ENCODE data around the gene TM9SF2.

The TM9SF2 gene

DNA sequence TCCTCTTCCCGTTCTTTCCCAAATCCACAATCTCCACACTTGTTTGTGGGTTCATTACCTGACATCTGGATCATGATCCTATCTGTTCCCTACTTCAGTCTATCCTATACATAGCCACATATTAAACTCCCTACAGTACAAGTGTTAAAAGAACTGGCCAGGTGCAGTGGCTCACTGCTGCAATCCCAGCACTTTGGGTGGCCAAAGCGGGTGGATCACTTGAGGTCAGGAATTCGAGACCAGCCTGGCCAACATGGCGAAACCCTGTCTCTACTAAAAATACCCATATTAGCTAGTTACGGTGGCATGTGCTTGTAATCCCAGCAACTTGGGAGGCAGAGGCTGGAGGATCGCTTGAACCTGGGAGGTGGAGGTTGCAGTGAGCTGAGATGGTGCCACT lies 88.3 kb downstream of the TM9SF2 start:
- H3K4me3 ChIP-seq (ENCODE audit: low read depth, low read length), result no peak overlapping the region
- TF ChIP-seq, protein P1, sequence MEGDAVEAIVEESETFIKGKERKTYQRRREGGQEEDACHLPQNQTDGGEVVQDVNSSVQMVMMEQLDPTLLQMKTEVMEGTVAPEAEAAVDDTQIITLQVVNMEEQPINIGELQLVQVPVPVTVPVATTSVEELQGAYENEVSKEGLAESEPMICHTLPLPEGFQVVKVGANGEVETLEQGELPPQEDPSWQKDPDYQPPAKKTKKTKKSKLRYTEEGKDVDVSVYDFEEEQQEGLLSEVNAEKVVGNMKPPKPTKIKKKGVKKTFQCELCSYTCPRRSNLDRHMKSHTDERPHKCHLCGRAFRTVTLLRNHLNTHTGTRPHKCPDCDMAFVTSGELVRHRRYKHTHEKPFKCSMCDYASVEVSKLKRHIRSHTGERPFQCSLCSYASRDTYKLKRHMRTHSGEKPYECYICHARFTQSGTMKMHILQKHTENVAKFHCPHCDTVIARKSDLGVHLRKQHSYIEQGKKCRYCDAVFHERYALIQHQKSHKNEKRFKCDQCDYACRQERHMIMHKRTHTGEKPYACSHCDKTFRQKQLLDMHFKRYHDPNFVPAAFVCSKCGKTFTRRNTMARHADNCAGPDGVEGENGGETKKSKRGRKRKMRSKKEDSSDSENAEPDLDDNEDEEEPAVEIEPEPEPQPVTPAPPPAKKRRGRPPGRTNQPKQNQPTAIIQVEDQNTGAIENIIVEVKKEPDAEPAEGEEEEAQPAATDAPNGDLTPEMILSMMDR (IDR thresholded peaks at IDR 0.05; ENCODE audit: control insufficient read depth, extremely low read depth, insufficient read depth), result no peak
- no peak for DNase-seq (ENCODE audit: low read depth)

DNA sequence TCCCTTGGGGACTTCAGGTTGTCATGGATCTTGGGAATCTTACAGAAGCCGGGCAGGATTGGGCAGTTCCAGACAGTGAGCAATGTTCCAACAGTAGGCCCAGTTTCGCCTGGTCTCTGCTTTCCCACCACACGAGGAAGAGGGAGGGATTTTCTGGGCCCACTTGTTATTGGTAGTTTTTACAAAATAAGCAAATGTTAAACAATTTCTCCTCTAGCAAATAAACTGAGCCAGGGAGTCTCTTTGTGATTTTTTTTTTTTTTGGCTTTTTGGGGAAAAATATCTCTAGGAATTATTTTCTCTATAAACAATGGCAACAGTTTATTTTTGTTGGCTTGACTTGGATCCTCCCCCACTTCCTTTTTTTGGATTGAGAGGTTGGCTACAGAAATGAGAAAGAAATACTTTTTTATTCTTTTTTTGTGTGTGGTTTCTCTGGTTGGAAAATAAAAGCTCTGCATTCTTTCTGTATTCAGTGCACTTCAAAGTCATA lies 89.3 kb downstream of the TM9SF2 start:
- TF ChIP-seq, protein P1 (IDR thresholded peaks at IDR 0.05; ENCODE audit: control insufficient read depth, extremely low read depth, insufficient read depth), result no peak
- no peak for DNase-seq (ENCODE audit: low read depth)
- no peak overlapping the region for H3K4me3 ChIP-seq (ENCODE audit: low read depth, low read length)

GRCh38 chr13:99596180-99596579 lies 94.9 kb downstream of the TM9SF2 start:
- H3K4me3 ChIP-seq (ENCODE audit: low read depth, low read length), result no peak overlapping the region
- TF ChIP-seq, protein P1 (IDR thresholded peaks at IDR 0.05; ENCODE audit: control insufficient read depth, extremely low read depth, insufficient read depth), result no peak
- DNase-seq (ENCODE audit: low read depth), result no peak

DNA sequence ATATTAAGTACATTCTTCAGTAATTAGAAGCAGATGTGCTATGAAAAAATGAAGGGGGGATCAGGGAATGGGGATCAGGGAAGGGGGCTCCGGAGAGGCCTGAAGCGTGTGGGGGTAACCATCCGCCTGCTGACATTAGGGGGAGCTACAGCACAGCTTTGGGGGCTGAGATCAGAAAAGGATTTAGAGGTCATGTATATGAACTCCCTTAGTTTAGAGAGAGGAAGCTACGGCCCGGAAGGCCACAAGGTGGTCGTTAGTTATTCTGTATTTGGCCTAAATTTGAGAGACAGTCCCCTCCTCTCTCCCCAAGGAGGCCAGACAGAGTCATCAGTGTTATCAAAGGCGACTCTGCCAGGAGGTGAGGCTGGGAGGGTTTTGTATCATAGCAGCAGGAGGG lies 99.0 kb downstream of the TM9SF2 start:
- DNase-seq (ENCODE audit: low read depth), result no peak
- H3K4me3 ChIP-seq (ENCODE audit: low read depth, low read length), result no peak overlapping the region
- TF ChIP-seq, protein P1 (IDR thresholded peaks at IDR 0.05; ENCODE audit: control insufficient read depth, extremely low read depth, insufficient read depth), result no peak

DNA sequence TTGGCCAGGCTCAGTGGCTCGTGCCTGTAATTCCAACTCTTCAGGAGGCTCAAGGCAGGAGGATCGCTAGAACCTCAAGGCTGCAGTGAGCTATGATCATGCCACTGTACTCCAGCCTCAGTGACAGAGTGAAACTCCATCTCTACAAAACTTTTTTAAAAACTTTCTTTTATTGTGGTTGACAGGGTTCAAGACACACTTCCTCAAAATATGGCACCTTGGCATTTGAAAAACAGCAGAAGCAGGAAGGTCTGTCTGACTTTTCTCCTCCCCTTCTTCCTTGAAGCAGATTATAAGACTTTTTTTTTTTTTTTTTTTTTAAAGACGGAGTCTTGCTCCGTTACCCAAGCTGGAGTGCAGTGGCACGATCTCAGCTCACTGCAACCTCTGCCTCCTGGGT lies 100.3 kb downstream of the TM9SF2 start:
- TF ChIP-seq, protein P1 (IDR thresholded peaks at IDR 0.05; ENCODE audit: control insufficient read depth, extremely low read depth, insufficient read depth), result no peak
- no peak for DNase-seq (ENCODE audit: low read depth)
- H3K4me3 ChIP-seq (ENCODE audit: low read depth, low read length), result no peak overlapping the region

DNA sequence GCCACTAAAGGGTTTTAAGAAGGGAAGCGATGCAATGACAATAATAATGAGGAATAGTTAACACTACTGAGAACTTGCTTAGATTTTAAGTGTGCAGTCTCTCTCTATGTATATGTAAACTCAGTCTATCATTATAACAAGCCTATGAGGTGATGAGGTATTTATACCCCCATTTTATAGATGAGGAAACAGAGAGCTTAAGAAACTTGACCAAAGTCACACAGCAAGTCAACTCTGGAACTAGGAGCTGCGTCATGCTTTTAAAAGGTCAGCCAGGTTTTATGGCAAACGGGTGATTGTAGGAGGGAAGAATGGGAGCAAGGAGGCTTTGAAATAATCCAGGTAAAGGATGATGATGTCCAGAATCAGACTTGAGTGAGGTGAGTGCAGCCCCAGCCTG lies 103.4 kb downstream of the TM9SF2 start:
- DNase-seq (ENCODE audit: low read depth), result no peak

More for the DNA sequence above, 103.4 kb downstream of the TM9SF2 start:
- TF ChIP-seq, protein P1 (IDR thresholded peaks at IDR 0.05; ENCODE audit: control insufficient read depth, extremely low read depth, insufficient read depth), result no peak
- no peak overlapping the region for H3K4me3 ChIP-seq (ENCODE audit: low read depth, low read length)
